OCI-M1 (cell line): ENCODE results near the gene FRG2B.
"Not testable (repeated sequence)": the region's sequence is repeated elsewhere in the genome, so short reads cannot be mapped to it uniquely, and the experiment has no call there.

ENCODE experiments used
- DNase-seq: peaks from one replicate; lab custom pipeline; 2025; lab: John Stamatoyannopoulos, UW

Gene FRG2B

GRCh38 chr10:133626695-133627094, at the start of gene FRG2B:
Gene FRG2B (minus strand): TSS chr10:133626795. CDS start chr10:133626742, 53 bp downstream.
- not testable (repeated sequence) for DNase-seq

GRCh38 chr10:133667446-133667845, 40.9 kb upstream of the FRG2B start:
- DNase-seq: not testable (repeated sequence)

GRCh38 chr10:133663544-133664160, 37.1 kb upstream of the FRG2B start:
- not testable (repeated sequence) for DNase-seq

- DNase-seq: not testable (repeated sequence)
These were observed 34.5 kb upstream of the FRG2B start for GRCh38 chr10:133661122-133661521.

- not testable (repeated sequence) for DNase-seq
These were observed 33.9 kb upstream of the FRG2B start for GRCh38 chr10:133660516-133660915.

- not testable (repeated sequence) for DNase-seq
These were observed 30.7 kb upstream of the FRG2B start for GRCh38 chr10:133657276-133657675.

GRCh38 chr10:133648872-133649455, 22.4 kb upstream of the FRG2B start:
- not testable (repeated sequence) for DNase-seq

- DNase-seq: not testable (repeated sequence)
These were observed 20.6 kb upstream of the FRG2B start for GRCh38 chr10:133647075-133647748.

- DNase-seq: not testable (repeated sequence)
These were observed 11.2 kb upstream of the FRG2B start for GRCh38 chr10:133637846-133638235.

GRCh38 chr10:133637202-133637845, 10.7 kb upstream of the FRG2B start:
- not testable (repeated sequence) for DNase-seq

- not testable (repeated sequence) for DNase-seq
These were observed 4.2 kb upstream of the FRG2B start for GRCh38 chr10:133630723-133631249.

- DNase-seq: not testable (repeated sequence)
These were observed 4.1 kb downstream of the FRG2B start for GRCh38 chr10:133622544-133622943.

GRCh38 chr10:133618851-133619250, 7.7 kb downstream of the FRG2B start:
- no peak for DNase-seq

GRCh38 chr10:133617196-133617595, 9.4 kb downstream of the FRG2B start:
- no peak for DNase-seq

- DNase-seq: no peak
These were observed 10.0 kb downstream of the FRG2B start for GRCh38 chr10:133616371-133617130.

- DNase-seq: no peak
These were observed 11.6 kb downstream of the FRG2B start for GRCh38 chr10:133614830-133615580.

- peak; percentile 23 for DNase-seq
These were observed 12.9 kb downstream of the FRG2B start for GRCh38 chr10:133613699-133614098.

- no peak for DNase-seq
These were observed 15.5 kb downstream of the FRG2B start for GRCh38 chr10:133611079-133611478.

- peak; percentile 74 for DNase-seq
These were observed 17.7 kb downstream of the FRG2B start for GRCh38 chr10:133608855-133609254.

GRCh38 chr10:133603434-133603833, 23.2 kb downstream of the FRG2B start:
- not testable (repeated sequence) for DNase-seq

- DNase-seq: no peak
These were observed 25.9 kb downstream of the FRG2B start for GRCh38 chr10:133600657-133601056.
